HCT116 (cell line): ENCODE data around the gene CIRBP. TPM values are rescaled to one million over a fixed set of nuclear protein-coding genes. Genes with fewer than 3 reads are reported as not detected.
"Not testable (repeated sequence)": the region's sequence is repeated elsewhere in the genome, so short reads cannot be mapped to it uniquely, and the experiment has no call there.

ENCODE experiments used
- ATAC-seq: fragments of 200-7000 bp; cut with Tn5 transposase; 2 replicates; pipeline ENCODE4 v1.9.1; 2020; ENCODE audit warnings: mild to moderate bottlenecking, moderate library complexity
- BruUV-seq: library from RNA; stranded (reverse); fragments of 400-500 nt; replicated peaks from 2 replicates; lab custom pipeline; 2021; lab: Mats Ljungman, UMichigan
- CTCF ChIA-PET: fragments of 300-600 bp; sonication (Branson Sonifier 250); formaldehyde crosslinking; loops from one replicate; lab custom pipeline; 2021; ENCODE audit warnings: antibody characterized with exemption; lab: Charles Lee
- POLR2A ChIA-PET: fragments of 300-600, 350-600 bp; sonication (Branson Sonifier 250); formaldehyde crosslinking; loops from one replicate; lab custom pipeline; 2021; ENCODE audit warnings: antibody characterized with exemption; lab: Charles Lee
- RAD21 ChIA-PET, 2 experiments: fragments of 300-600 bp; sonication (Branson Sonifier 250); formaldehyde crosslinking; loops; one replicate each; lab custom pipeline; 2023; ENCODE audit warnings: low total read pairs in 2 of 2; ENCODE audit not compliant: uncharacterized antibody in 2 of 2, unreplicated experiment in 2 of 2, low non-redundant PET in 1 of 2; lab: Charles Lee
- DNase-seq: peaks from one replicate; pipeline ENCODE4 v3.0.0-alpha.2; 2010; ENCODE audit warnings: low read depth, low spot score
- H2AFZ ChIP-seq: fragments of 200-600 bp; shearing (Covaris generic), sonication (generic); 2 replicates; pipeline ENCODE4 v1.6.1; 2017; ENCODE audit warnings: low read depth, mixed run types, mixed read lengths, antibody characterized with exemption, low read length; ENCODE audit not compliant: poor library complexity, severe bottlenecking
- H3K27ac ChIP-seq: 2 replicates; pipeline ENCODE4 v1.5.1; 2012; ENCODE audit warnings: low read depth, low read length
- H3K27me3 ChIP-seq: fragments of 200-600 bp; sonication (generic); 2 replicates; pipeline ENCODE4 v1.6.1; 2016; ENCODE audit warnings: mixed run types, low read length, mixed read lengths; ENCODE audit not compliant: insufficient read depth
- H3K36me3 ChIP-seq, 2 experiments: fragments of 200-500 bp in 1 of 2; fragments of 200-600 bp in 1 of 2; sonication (Bioruptor generic) in 1 of 2; sonication (generic) in 1 of 2; 2 replicates each; pipeline versions ENCODE4 v1.5.1 to v1.6.1; 2014 to 2016; ENCODE audit warnings: low read length in 2 of 2, inconsistent platforms in 1 of 2, mixed read lengths in 1 of 2, mixed run types in 1 of 2; ENCODE audit not compliant: insufficient read depth in 2 of 2, control insufficient read depth in 1 of 2
- H3K4me1 ChIP-seq, 2 experiments: fragments of 200-600 bp in 1 of 2; sonication (generic) in 1 of 2; 2 replicates each; pipeline versions ENCODE4 v1.5.1 to v1.6.1; 2012 to 2017; ENCODE audit warnings: low read length in 2 of 2, inconsistent platforms in 1 of 2, mild to moderate bottlenecking in 1 of 2, mixed read lengths in 1 of 2, mixed run types in 1 of 2, moderate library complexity in 1 of 2; ENCODE audit not compliant: insufficient read depth in 2 of 2, control insufficient read depth in 1 of 2
- H3K4me2 ChIP-seq: fragments of 200-600 bp; sonication (generic); 2 replicates; pipeline ENCODE4 v1.6.1; 2017; ENCODE audit warnings: mixed run types, low read length, mixed read lengths
- H3K4me3 ChIP-seq, 2 experiments: fragments of 200-600 bp in 1 of 2; sonication (generic) in 1 of 2; replicated peaks in 1 of 2; 2 replicates each; pipeline ENCODE4 v1.5.1; 2011 to 2016; ENCODE audit warnings: low read length in 2 of 2, control low read depth in 1 of 2, low read depth in 1 of 2, mild to moderate bottlenecking in 1 of 2, mixed read lengths in 1 of 2, mixed run types in 1 of 2
- H3K79me2 ChIP-seq: fragments of 200-600 bp; sonication (generic); 2 replicates; pipeline ENCODE4 v1.6.1; 2017; ENCODE audit warnings: mild to moderate bottlenecking, mixed run types, low read length, moderate library complexity, mixed read lengths; ENCODE audit not compliant: insufficient read depth
- H3K9ac ChIP-seq: fragments of 200-600 bp; sonication (generic); 2 replicates; pipeline ENCODE4 v1.6.1; 2016; ENCODE audit warnings: low read length, mixed read lengths
- H3K9me2 ChIP-seq: fragments of 200-600 bp; sonication (generic), shearing (Covaris generic); 2 replicates; pipeline ENCODE4 v1.6.1; 2017; ENCODE audit warnings: mixed run types, mild to moderate bottlenecking, moderate library complexity; ENCODE audit not compliant: insufficient read depth
- H3K9me3 ChIP-seq, 2 experiments: fragments of 200-500 bp in 1 of 2; fragments of 200-600 bp in 1 of 2; sonication (Bioruptor generic) in 1 of 2; sonication (generic) in 1 of 2; 2 replicates each; pipeline ENCODE4 v1.6.1; 2014 to 2017; ENCODE audit warnings: low read length in 2 of 2, mixed read lengths in 2 of 2, inconsistent platforms in 1 of 2, low read depth in 1 of 2, mild to moderate bottlenecking in 1 of 2, mixed run types in 1 of 2, moderate library complexity in 1 of 2; ENCODE audit not compliant: control insufficient read depth in 1 of 2, insufficient read depth in 1 of 2
- H4K20me1 ChIP-seq: fragments of 200-600 bp; sonication (generic), shearing (Covaris generic); 2 replicates; pipeline ENCODE4 v1.6.1; 2017; ENCODE audit warnings: mixed run types, mild to moderate bottlenecking, moderate library complexity; ENCODE audit not compliant: insufficient read depth
- CEBPB ChIP-seq: IDR thresholded peaks from 2 replicates; pipeline ENCODE4 v1.6.1; 2012; ENCODE audit warnings: low read depth
- EGR1 ChIP-seq: IDR thresholded peaks from 2 replicates; pipeline ENCODE4 v1.6.1; 2012; ENCODE audit warnings: low read depth
- ELF1 ChIP-seq: IDR thresholded peaks from 2 replicates; pipeline ENCODE4 v1.6.1; 2012; ENCODE audit warnings: low read depth, borderline replicate concordance
- EZH2 ChIP-seq: fragments of 200-600 bp; sonication (generic); IDR thresholded peaks from 2 replicates; pipeline ENCODE4 v1.6.1; 2017; ENCODE audit warnings: antibody characterized with exemption, mixed run types
- EZH2phosphoT487 ChIP-seq: fragments of 200-600 bp; IDR thresholded peaks from 2 replicates; pipeline ENCODE4 v1.6.1; 2018; ENCODE audit warnings: antibody characterized with exemption, borderline replicate concordance
- FOSL1 ChIP-seq: IDR thresholded peaks from 2 replicates; pipeline ENCODE4 v1.6.1; 2012; ENCODE audit warnings: low read depth
- JUND ChIP-seq: IDR thresholded peaks from 2 replicates; pipeline ENCODE4 v1.6.1; 2012
- MAX ChIP-seq: IDR thresholded peaks from 2 replicates; pipeline ENCODE4 v1.6.1; 2012
- POLR2AphosphoS5 ChIP-seq: IDR thresholded peaks from 2 replicates; pipeline ENCODE4 v1.6.1; 2011; ENCODE audit warnings: mild to moderate bottlenecking, low read depth, low read length, moderate library complexity
- RAD21 ChIP-seq: IDR thresholded peaks from 2 replicates; pipeline ENCODE4 v1.6.1; 2012; ENCODE audit warnings: low read depth, mild to moderate bottlenecking
- REST ChIP-seq: IDR thresholded peaks from 2 replicates; pipeline ENCODE4 v1.6.1; 2012; ENCODE audit warnings: low read depth
- SRF ChIP-seq: IDR thresholded peaks from 2 replicates; pipeline ENCODE4 v1.6.1; 2012; ENCODE audit warnings: low read depth
- TCF7L2 ChIP-seq: IDR thresholded peaks from 2 replicates; pipeline ENCODE4 v1.7.0; 2011; ENCODE audit warnings: borderline replicate concordance, inconsistent platforms; ENCODE audit not compliant: insufficient read depth, insufficient read length; ENCODE audit errors: extremely low read depth
- ZFX ChIP-seq: fragments of 450-650 bp; IDR thresholded peaks from 2 replicates; pipeline ENCODE4 v1.6.1; 2017
- ZNF274 ChIP-seq: fragments of 200-500 bp; sonication (Bioruptor generic); IDR thresholded peaks from 2 replicates; pipeline ENCODE4 v1.6.1; 2014; ENCODE audit warnings: mild to moderate bottlenecking, low read depth, low read length, inconsistent platforms
- intact Hi-C: fragments of 100-400 bp; cut with micrococcal nuclease; formaldehyde crosslinking; loops from 2 replicates; pipeline ENCODE4 v1.10.0; 2022
- total RNA-seq: library from RNA; stranded (reverse); gene quantifications from one replicate; pipeline ENCODE4 v1.2.1, GENCODE V29; 2021; ENCODE audit not compliant: unreplicated experiment

The CIRBP gene
- total RNA-seq, 1 experiment from 2014 or later: 276 TPM

GRCh38 chr19:1320282-1320650 lies 51.1 kb downstream of the CIRBP start:
- CTCF ChIA-PET, H4K20me1 ChIP-seq, POLR2A ChIA-PET, ATAC-seq, H3K79me2 ChIP-seq, H3K4me2 ChIP-seq, H3K36me3 ChIP-seq, H3K4me3 ChIP-seq, H3K9me2 ChIP-seq, BruUV-seq, H3K9ac ChIP-seq, DNase-seq, H2AFZ ChIP-seq, intact Hi-C loops, H3K9me3 ChIP-seq, H3K27me3 ChIP-seq, H3K27ac ChIP-seq, RAD21 ChIA-PET: not testable (repeated sequence)
- peaks cover 7 to 26% of the 10 kb centered on the region in 2 experiments for H3K4me1 ChIP-seq

- Histone ChIP-seq H3K79me2 (no peaks in the 10 kb centered on the region), H3K4me1 (peaks cover 5 to 22% of the 10 kb centered on the region in 2 experiments), H3K27ac (no peak overlapping the region), H3K4me3 (no peak overlapping the region), H3K4me2 (no peak overlapping the region), H3K9me2 (no peaks in the 10 kb centered on the region), H3K9ac (no peak overlapping the region), H3K27me3 (0 out of 2 replicates have a peak, but pooled peaks cover 4% of the 10 kb centered on the region), H2AFZ (no peak overlapping the region), H3K9me3 (no peaks in the 10 kb centered on the region), H3K36me3 (no peaks in the 10 kb centered on the region), H4K20me1 (no peaks in the 10 kb centered on the region)
- no peak for DNase-seq
- no TSS peak for BruUV-seq
- ATAC-seq: no peak
- RAD21 ChIA-PET: no interaction called here
- CTCF ChIA-PET: no interaction called here
- POLR2A ChIA-PET: no interaction called here
- TF ChIP-seq REST (no peak), TCF7L2 (no peak), FOSL1 (no peak), EZH2phosphoT487 (no peak), JUND (no peak), EGR1 (no peak), CEBPB (no peak), SRF (no peak), EZH2 (no peak), RAD21 (no peak), ELF1 (no peak), MAX (no peak), ZNF274 (no peak), ZFX (no peak), POLR2AphosphoS5 (no peak)
- intact Hi-C loops: no loop called here
Measured at GRCh38 chr19:1321539-1321938, 52.4 kb downstream of the CIRBP start.
